DND-41 (cell line): Measurements from ENCODE around the gene COX20.

Experiments used
- ATAC-seq: fragments of 200-7000 bp; cut with Tn5 transposase; 3 replicates; pipeline ENCODE4 v1.9.1; 2021; ENCODE audit warnings: low read depth; ENCODE audit not compliant: insufficient read depth
- DNase-seq: peaks from one replicate; pipeline ENCODE4 v3.0.0-alpha.2; 2020
- H2AFZ ChIP-seq: 2 replicates; pipeline ENCODE4 v1.6.0; 2012; ENCODE audit warnings: low read depth, low read length
- H3K27ac ChIP-seq: 2 replicates; pipeline ENCODE4 v1.5.1; 2012; ENCODE audit warnings: low read length, inconsistent platforms
- H3K27me3 ChIP-seq: fragments of 200-600 bp; sonication (generic); 2 replicates; pipeline ENCODE4 v1.6.0; 2012; ENCODE audit warnings: low read length, mild to moderate bottlenecking, inconsistent platforms; ENCODE audit not compliant: insufficient read depth, poor library complexity
- H3K36me3 ChIP-seq: 2 replicates; pipeline ENCODE4 v1.5.1; 2012; ENCODE audit warnings: low read length, inconsistent platforms; ENCODE audit not compliant: insufficient read depth
- H3K4me1 ChIP-seq: 2 replicates; pipeline ENCODE4 v1.5.1; 2012; ENCODE audit warnings: mild to moderate bottlenecking, low read length; ENCODE audit not compliant: insufficient read depth
- H3K4me2 ChIP-seq: 2 replicates; pipeline ENCODE4 v1.6.0; 2012; ENCODE audit warnings: mild to moderate bottlenecking, moderate library complexity, low read length, inconsistent platforms; ENCODE audit not compliant: insufficient read depth
- H3K4me3 ChIP-seq, 2 experiments: fragments of 200-600 bp in 1 of 2; shearing (Covaris generic) in 1 of 2; 2 replicates each; pipeline ENCODE4 v1.5.1; 2012 to 2016; ENCODE audit warnings: inconsistent platforms in 2 of 2, low read length in 2 of 2, mild to moderate bottlenecking in 2 of 2, low read depth in 1 of 2, moderate library complexity in 1 of 2
- H3K79me2 ChIP-seq: 2 replicates; pipeline ENCODE4 v1.6.0; 2012; ENCODE audit warnings: low read length, inconsistent platforms; ENCODE audit not compliant: insufficient read depth
- H3K9ac ChIP-seq: 2 replicates; pipeline ENCODE4 v1.6.0; 2012; ENCODE audit warnings: low read depth, mild to moderate bottlenecking, inconsistent platforms, low read length, moderate library complexity
- H3K9me3 ChIP-seq: 2 replicates; pipeline ENCODE4 v1.5.1; 2012; ENCODE audit warnings: low read length, moderate library complexity, mild to moderate bottlenecking, inconsistent platforms; ENCODE audit not compliant: insufficient read depth, severe bottlenecking
- H4K20me1 ChIP-seq: 2 replicates; pipeline ENCODE4 v1.6.0; 2012; ENCODE audit warnings: low read length; ENCODE audit not compliant: insufficient read depth
- EZH2 ChIP-seq: IDR thresholded peaks from 3 replicates; pipeline ENCODE4 v1.6.1; 2012; ENCODE audit warnings: borderline replicate concordance, low read depth, mild to moderate bottlenecking, moderate library complexity, low read length, inconsistent platforms; ENCODE audit not compliant: severe bottlenecking
- TF ChIP-seq, protein P1 (sequence below): IDR thresholded peaks from 2 replicates; pipeline ENCODE4 v1.5.1; 2012; ENCODE audit warnings: borderline replicate concordance, low read length, moderate library complexity, mild to moderate bottlenecking; ENCODE audit not compliant: poor library complexity, severe bottlenecking; ENCODE audit errors: extremely low read depth

Gene COX20

GRCh38 chr1:244820131-244820530 lies 15.3 kb upstream of the COX20 start:
- Histone ChIP-seq H3K9me3 (no peaks in the 10 kb centered on the region), H4K20me1 (no peaks in the 10 kb centered on the region), H2AFZ (no peak overlapping the region), H3K36me3 (no peaks in the 10 kb centered on the region), H3K27ac (no peak overlapping the region), H3K4me1 (no peaks in the 10 kb centered on the region), H3K9ac (no peak overlapping the region), H3K4me2 (no peak overlapping the region), H3K79me2 (no peaks in the 10 kb centered on the region), H3K27me3 (no peaks in the 10 kb centered on the region), H3K4me3 (no peak overlapping the region)
- TF ChIP-seq, protein P1, sequence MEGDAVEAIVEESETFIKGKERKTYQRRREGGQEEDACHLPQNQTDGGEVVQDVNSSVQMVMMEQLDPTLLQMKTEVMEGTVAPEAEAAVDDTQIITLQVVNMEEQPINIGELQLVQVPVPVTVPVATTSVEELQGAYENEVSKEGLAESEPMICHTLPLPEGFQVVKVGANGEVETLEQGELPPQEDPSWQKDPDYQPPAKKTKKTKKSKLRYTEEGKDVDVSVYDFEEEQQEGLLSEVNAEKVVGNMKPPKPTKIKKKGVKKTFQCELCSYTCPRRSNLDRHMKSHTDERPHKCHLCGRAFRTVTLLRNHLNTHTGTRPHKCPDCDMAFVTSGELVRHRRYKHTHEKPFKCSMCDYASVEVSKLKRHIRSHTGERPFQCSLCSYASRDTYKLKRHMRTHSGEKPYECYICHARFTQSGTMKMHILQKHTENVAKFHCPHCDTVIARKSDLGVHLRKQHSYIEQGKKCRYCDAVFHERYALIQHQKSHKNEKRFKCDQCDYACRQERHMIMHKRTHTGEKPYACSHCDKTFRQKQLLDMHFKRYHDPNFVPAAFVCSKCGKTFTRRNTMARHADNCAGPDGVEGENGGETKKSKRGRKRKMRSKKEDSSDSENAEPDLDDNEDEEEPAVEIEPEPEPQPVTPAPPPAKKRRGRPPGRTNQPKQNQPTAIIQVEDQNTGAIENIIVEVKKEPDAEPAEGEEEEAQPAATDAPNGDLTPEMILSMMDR, result no peak
- DNase-seq, result no peak
- no peak for ATAC-seq

DNA sequence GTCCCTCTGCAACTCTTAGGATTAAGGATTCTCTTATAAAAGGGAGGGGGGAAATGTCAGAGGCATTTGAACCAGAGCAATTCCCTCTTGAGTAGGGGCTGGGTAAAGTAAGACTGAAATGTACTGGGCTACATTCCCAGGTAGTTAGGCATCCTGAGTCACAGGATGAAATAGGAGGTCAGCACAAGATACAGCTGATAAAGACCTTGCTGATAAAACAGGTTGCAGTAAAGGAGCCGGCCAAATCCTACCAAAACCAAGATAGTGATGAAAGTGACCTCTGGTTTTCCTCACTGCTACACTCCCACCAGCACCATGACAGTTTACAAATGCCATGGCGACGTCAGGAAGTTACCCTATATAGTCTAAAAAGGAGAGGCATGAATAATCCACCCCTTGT lies 14.3 kb upstream of the COX20 start:
- H3K4me2 ChIP-seq, result no peak overlapping the region

DNA sequence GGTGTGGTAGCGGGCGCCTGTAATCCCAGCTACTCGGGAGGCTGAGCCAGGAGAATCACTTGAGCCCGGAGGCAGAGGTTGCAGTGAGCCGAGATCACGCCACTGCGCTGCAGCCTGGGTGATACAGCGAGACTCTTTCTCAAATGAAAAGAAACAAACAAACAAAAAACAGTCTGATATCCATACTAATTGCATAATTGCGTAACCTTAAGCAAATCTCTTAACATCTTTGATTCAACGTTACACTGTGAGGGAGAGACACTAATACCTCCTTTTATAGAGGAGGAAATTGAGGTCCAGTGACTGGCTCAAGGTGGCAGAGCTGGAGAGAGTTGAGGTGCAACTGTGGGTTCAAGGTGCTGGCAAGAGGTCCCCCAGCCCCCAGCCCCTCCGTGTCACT lies 12.6 kb upstream of the COX20 start:
- TF ChIP-seq, protein P1, result no peak
- TF ChIP-seq EZH2, result no peak
- H3K9me3 ChIP-seq, result no peaks in the 10 kb centered on the region
- H3K79me2 ChIP-seq, result no peaks in the 10 kb centered on the region
- no peak overlapping the region for H3K4me2 ChIP-seq
- H3K4me1 ChIP-seq, result no peaks in the 10 kb centered on the region
- H2AFZ ChIP-seq, result no peak overlapping the region
- no peaks in the 10 kb centered on the region for H3K36me3 ChIP-seq
- no peaks in the 10 kb centered on the region for H4K20me1 ChIP-seq
- no peaks in the 10 kb centered on the region for H3K27me3 ChIP-seq
- ATAC-seq (no peak), DNase-seq (no peak)
- no peak overlapping the region for H3K9ac ChIP-seq
- no peak overlapping the region for H3K4me3 ChIP-seq
- no peak overlapping the region for H3K27ac ChIP-seq

More for the DNA sequence above, 14.3 kb upstream of the COX20 start:
- ATAC-seq, result no peak
- no peak overlapping the region for H3K4me3 ChIP-seq
- no peaks in the 10 kb centered on the region for H3K9me3 ChIP-seq
- no peak overlapping the region for H2AFZ ChIP-seq
- no peaks in the 10 kb centered on the region for H3K27me3 ChIP-seq
- no peaks in the 10 kb centered on the region for H3K79me2 ChIP-seq
- no peaks in the 10 kb centered on the region for H4K20me1 ChIP-seq
- no peaks in the 10 kb centered on the region for H3K4me1 ChIP-seq
- DNase-seq, result no peak
- no peak overlapping the region for H3K9ac ChIP-seq
- no peaks in the 10 kb centered on the region for H3K36me3 ChIP-seq
- H3K27ac ChIP-seq, result no peak overlapping the region
- no peak for TF ChIP-seq EZH2
- TF ChIP-seq, protein P1, result no peak

DNA sequence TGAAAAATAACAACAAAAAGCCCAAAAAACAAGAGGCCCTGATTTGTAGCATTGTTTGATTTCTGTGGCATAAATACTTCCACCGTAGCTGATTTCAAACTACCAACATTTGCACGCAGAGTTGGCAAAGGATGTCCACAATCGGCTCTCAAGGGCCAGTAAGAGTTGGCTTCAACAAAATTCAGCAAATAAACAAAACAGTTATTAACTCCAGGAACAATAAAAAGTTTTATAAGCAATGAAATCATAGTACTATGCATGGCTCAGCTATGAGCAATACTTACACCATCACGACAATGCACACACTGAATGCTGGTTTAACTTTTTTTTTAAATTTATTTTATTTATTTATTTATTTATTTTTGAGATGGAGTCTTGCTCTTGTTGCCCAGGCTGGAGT lies 8.7 kb upstream of the COX20 start:
- Histone ChIP-seq H3K4me1 (no peaks in the 10 kb centered on the region), H3K4me3 (no peak overlapping the region), H3K4me2 (no peak overlapping the region), H4K20me1 (no peaks in the 10 kb centered on the region), H3K27ac (no peak overlapping the region), H3K79me2 (no peaks in the 10 kb centered on the region), H3K27me3 (no peaks in the 10 kb centered on the region), H3K9ac (no peak overlapping the region), H3K9me3 (no peaks in the 10 kb centered on the region), H2AFZ (no peak overlapping the region), H3K36me3 (no peaks in the 10 kb centered on the region)
- no peak for TF ChIP-seq EZH2
- no peak for DNase-seq
- no peak for ATAC-seq
